A172 (cell line): ENCODE data around the gene CPT2. TPM values are rescaled to one million over a fixed set of nuclear protein-coding genes. Genes with fewer than 3 reads are reported as not detected.
A peak's percentile ranks its signal among the peaks of the same experiment; 100 is the strongest.

Experiments used
- DNase-seq: peaks from one replicate; pipeline ENCODE4 v3.0.0-alpha.2; 2015; ENCODE audit warnings: low spot score
- total RNA-seq: library from RNA; depleted of rRNA; stranded (reverse); fragments of >200 nt; shearing (Covaris generic); gene quantifications from 2 replicates; pipeline ENCODE4 v1.2.3, GENCODE V29; 2014; rRNA removed

CPT2 gene
- total RNA-seq: 13.9 and 18.4 TPM in 2 replicates

DNA sequence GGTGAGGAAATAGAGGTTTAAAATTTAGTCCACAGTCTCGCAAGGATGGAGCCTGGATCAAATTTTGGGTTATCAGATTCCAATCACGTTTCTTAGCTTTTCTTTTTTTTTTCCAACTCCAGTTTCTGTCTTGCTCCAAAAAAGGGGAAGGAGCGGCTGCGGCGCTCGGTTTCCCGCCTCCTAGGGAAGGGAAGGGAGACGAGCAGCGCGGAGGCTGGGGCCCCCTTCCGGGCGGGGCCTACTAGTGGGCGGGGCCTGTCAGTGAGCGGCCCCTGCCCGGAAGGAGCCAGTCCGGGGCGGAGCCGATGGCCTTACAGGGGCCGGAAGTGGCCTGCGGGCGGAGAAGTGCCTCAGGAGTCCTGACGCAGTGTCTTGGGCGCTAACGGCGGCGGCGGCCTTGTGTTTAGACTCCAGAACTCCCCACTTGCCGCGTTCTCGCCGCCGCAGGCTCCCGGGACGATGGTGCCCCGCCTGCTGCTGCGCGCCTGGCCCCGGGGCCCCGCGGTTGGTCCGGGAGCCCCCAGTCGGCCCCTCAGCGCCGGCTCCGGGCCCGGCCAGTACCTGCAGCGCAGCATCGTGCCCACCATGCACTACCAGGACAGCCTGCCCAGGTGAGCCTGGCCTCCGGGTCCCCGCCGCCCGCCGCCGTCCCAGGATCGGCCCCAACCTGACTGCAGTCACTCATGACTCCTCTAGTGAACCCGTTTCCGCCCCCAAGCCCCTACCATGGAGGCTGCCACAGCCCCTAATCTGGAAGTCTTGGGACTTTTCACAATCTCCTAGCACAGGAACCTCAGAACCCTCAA, at the start of gene CPT2:
CPT2 (plus strand) TSS at position 340 of the 806 bp plus-strand sequence; CDS start at position 460, 120 bp downstream.
- DNase-seq: peak; percentile 85

DNA sequence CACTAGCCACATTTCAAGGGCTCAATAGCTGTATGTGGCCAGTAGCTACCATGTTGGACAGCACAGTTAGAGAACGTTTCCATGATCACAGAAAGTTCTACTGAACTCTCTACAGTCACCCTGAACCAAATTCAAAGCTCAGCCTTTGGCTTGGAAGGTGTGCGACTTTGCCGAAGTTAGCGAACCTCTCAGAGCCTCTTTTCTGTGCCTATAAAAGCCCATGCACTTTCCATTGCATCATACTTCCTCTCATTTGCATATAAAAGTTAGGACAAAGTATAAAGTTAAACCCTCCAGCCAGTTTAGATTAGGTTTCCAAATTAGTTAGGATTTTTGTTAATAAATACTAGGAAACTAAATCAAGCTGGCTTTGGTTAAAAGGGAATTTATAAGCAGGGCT, 49.5 kb upstream of the CPT2 start:
- DNase-seq: no peak

DNA sequence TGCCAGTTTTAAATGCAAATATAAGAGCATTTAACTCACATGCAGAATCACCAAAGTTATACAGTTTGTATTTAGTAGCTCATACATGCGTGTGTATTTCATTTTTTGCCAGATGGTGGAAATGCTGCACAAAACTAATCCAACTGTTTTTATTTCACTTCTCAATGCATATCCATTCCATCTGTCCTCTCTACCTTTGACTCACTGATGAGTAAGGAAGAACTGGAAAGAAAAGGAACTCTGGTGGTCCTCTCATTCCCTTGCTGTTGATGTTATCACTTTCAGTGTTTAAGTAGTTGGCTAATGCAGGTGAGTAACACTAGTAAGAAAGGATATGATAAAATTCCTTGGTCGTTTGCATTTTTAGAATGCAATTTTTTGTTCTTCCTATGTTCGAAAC, 48.5 kb upstream of the CPT2 start:
- peak; percentile 54 for DNase-seq

DNA sequence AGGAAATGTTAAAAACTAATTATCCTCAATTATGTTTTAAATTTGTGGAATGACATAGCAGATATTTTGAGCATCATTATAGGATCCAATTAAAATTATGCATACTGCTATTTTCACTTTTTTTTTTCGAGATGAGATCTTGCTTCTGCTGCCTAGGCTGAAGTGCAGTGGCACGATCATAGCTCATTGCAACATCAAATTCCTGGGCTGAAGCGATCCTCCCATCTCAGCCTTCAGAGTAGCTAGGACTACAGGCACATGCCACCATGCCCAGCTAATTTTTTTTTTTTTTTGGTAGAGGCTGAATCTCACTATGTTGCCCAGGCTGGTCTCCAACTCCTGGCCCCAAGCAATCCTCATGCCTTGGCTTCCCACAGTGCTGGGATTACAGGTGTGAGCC, 42.9 kb upstream of the CPT2 start:
- DNase-seq: no peak

DNA sequence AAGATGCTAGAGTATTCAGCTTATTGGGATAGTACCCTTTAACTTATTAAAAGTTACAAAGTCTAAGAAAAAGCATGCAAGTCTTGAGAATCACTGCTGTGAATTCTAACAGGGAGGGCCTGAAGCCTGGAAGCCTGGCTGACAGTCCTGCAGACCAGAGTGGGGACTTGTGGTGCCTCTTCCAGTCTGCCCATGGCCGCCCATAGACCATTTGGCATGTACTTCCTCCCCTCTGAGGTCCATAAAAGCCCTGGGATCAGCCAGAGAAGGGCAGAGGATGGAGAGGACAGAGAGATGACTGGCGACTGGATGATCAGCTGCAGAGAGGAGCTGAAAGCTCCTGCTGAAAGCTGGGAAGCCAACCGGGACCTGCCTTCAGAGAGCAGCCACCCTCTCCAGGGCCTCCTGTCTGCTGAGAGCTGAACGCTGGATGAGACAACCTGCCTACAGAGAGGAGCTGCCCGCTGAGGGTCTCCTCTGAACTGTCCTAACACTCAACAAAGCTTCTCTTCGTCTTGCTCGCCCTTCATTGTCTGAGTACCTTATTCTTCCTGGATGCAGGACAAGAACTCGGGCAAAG, 41.7 kb upstream of the CPT2 start:
- no peak for DNase-seq

DNA sequence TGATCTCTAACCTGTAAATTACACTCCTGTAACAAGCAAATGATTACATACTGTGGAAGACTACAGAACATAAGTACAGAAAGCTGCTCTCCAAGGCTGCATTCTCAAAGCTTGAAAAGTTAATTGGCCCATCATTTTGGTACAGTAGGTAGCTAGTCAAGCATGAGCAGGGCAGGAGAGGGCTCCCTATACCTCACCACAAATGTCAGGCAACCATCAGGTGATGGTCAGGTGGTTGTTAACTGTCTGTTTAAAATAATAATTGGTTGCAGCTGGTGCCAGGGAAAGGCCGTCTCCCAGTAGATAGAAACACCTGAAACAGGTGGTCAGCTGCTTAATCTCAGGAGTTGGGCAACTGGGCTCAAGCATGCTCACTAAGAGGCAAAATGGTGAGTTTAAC, 41.1 kb upstream of the CPT2 start:
- DNase-seq: no peak

DNA sequence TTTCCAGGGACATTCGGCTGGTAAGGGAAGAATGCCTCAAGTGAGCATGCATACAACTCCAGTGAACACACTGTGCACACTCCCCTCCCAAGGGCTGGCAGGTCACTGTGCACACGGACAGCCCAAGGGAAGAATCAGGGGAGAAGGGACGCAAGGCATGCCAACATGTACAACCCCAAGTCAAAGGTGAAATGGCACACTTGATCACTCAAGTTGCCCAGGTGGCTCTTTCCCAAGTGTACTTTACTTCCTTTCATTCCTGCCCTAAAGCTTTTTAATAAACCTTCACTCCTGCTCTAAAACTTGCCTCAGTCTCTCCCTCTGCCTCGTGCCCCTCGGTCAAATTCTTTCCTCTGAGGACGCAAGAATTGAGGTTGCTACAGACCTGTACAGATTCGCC, 40.7 kb upstream of the CPT2 start:
- DNase-seq: no peak

DNA sequence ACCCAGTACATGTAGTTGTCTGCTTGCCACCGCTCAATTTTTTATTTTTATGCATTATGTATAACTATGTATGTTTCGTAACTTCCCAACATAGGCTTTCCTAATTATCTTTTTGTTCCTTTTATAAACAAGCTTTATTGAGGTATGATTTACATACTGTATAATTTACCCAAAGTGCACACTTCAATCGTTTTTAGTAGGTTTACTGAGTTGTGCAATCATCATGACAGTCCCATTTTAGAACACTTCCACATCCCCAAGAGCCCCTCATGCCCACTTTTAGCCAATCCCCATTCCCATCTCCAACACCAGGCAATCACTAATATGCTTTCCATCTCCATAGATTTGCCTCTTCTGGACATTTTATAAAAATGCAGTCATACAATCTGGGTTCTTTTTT, 39.8 kb upstream of the CPT2 start:
- DNase-seq: no peak

DNA sequence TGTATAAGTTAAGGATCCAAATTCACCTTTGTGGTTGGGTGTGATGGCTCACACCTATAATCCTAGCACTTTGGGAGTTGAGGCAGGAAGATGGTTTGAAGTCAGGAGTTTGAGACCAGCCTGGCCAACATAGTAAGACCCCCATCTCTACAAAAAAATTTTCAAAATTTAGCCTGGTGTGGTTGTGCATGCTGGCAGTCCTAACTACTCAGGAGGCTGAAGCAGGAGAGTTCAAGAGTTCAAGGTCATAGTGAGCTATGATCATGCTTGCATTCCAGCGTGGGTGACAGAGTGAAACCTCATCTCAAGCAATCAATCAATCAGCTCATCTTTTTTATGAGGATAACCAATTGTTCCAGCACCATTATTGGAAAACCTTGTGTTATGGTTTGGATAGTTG, 37.7 kb upstream of the CPT2 start:
- no peak for DNase-seq

DNA sequence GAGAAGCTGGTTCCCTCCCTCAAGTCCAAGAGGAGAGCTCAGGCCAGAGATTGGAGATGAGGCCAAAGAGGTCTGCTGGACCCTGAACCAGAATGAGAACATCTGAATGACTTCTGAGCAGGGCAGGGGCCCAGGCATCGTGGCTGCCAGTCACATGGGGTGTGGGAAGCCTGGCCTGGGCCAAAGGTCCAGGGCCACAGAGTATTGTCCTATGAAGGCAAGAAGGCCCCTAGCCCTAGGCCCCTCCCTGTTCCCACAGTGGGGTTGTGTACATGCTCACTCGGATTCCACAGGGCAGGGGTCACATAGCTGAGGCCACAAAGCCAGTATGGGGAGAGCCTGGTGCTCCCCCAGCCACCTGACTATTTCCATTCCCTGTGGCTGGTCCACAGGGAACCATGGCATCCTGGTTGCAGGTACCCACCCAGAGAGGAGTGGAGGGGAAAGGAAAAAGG, 35.7 kb upstream of the CPT2 start:
- DNase-seq: no peak

DNA sequence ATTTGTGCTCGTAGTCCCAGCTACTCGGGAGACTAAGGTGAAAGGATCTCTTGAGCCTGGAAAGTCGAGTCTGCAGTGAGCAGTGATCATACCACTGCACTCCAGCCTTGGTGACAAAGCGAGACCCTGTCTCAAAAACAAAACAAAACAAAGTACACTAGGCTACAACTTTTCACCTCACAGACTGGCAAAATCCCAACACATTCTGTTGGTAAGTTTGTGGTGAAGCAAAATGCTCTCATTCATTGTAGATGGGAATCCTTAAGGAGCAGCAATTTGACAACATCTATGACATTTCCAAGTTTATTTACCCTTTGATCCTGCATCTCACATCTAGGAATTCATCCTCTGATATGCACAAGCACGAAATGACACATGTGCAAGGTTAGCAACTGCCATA, 34.0 kb upstream of the CPT2 start:
- no peak for DNase-seq

DNA sequence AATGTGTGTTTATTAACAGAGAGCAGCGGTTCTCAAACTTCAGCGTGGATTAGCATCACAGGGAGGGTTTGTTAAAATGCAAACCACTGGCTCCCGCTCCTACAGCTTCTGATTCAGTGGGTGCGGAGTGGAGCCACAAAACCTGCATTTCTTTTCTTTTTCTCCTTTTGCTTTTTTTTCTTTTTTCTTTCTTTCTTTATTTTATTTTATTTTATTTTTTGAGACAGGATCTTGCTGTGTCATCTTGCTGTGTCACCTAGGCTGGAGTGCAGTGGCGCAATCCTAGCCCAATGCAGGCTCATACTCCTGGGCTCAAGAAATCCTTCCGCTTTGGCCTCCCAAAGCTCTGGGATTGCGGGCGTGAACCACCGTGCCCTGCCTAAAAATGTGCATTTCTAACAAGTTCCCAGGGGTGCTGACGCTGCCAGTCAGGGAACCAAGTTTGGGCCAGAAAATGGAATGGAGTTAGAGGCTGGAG, 33.3 kb upstream of the CPT2 start:
- no peak for DNase-seq

DNA sequence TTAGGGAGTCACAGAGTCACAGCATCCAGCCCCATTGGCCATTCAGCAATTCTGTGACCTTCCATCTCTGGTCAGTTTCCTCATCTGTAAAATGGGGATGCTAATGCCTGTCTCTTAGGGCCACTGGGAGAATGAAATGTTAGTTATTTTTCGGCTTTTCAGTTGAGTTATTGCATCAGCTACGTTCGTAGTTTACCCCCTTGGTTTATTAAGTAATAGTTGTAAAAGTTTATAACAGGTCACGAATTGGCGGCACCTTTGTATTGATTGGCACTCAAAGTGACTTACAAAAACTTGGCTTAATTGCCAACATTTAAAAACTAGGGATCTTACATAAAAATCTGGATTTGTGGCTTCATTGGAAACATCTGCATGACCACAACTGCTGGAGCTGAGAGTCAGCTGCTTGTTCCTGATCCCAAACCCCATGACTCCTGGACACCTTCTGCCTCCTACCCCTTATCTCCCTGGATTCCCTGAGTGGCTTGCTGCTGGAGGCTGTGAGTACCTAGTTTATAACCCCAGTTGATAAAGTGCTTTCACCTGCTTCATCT, 31.1 kb upstream of the CPT2 start:
- DNase-seq: no peak

DNA sequence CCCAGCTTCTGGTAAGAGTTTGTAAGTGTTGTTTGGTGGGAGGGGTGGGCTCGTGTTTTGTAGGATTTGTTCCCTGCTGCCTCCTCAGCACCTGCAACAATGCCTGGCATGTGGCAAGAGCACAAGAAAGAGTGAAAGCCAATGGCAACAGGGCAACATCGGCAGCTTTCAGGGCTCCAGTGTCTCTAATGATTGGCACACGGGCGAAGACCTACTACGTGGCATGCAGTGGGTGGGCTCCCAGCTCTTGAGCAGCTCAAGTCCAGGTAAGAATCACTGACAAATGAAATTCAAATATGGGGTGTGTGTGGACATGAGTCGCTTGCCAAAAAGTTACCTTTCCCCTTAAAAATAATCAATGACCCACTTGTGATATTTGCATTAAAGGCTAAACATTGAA, 30.3 kb upstream of the CPT2 start:
- DNase-seq: no peak

DNA sequence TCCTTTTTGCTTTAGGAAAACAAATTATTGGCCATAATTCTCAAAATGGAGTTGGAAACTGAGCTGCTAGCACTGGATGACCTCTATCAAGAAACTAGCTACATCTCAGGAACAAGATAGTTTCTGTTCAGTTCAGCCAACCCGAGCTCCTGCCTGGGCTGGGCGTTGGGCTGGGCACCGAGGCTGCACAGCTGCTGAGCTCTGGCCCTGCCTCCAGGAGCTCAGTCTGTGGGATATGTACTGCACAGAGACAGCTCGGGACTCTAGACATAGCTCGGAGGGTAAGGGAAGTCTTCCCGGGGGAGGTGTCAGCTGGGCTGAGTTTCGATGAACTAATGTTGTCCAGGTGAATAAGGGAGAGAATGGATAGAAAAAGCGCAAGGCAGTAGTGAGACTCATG, 29.7 kb upstream of the CPT2 start:
- DNase-seq: no peak

DNA sequence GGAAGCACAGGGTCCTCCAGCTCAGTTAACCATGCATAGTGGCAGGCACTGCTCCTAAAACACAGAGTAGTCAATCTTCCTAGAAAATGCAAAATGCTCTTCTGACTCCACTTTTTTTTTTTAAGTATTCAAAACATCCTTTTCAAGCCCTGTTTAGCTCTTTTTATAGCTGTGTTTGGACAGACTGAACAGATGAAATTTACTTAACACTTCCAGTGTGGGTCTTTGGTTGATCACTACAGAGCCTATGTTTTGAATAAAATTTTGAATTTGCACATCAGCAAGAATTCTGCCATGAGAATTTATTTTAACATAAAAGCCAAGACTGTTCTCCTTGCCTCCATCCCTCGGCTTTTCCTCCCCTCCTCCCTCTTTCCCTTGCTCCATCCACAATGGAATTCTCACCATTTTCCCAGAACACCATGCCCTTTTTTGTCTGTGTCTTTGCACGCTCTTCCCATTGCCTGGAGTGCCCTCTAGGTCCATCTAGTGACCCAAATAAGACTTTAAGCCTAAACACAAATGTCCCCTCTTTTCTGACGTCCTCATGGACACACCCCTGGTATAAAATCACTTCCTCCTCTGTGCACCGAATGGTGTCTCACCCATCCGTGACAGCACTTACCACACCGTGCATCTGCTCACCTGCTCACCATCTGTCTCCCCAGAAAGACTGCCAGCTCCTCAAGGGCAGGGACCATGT, 24.0 kb upstream of the CPT2 start:
- peak; percentile 60 for DNase-seq

DNA sequence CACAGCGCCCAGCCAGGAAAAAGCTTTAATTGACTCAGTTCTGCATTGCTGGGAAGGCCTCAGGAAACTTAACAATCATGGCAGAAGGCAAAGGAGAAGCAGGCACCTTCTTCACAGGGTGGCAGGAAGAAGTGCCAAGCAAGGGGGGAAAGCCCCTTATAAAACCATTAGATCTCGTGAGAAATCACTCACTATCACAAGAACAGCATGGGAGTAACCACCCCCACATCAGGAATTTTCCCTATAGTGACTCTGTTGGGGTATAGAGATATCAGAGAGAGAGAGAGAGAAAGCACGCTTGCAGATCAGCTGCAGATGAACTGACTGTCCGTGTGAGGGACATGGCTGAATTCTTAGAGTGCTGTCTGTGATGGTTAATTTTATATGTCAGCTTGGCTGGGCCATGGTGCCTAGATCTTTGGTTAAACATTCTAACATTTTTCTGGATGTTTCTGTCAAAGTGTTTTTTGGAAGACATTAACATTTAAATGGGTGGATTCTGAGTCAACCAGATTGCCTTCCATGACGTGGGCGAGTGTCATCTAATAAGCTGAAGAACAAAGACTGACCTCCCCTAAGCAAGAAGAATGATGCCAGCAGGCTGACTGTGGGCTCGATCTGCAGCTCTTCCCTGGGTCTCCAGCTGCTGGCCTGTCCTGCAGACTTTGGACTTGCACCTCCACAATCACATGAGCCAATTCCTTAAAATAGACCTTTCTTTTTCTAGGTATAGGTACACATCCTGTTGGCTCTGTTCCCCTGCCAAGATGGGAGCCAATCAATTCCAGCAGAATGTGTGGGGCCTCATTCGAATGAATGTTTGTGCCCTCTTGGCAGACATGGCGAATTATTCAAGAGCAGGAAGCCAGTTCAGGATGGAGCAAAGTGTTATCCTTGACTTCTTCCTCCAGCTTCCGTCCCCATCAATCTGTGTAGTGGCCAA, 21.4 kb upstream of the CPT2 start:
- no peak for DNase-seq

DNA sequence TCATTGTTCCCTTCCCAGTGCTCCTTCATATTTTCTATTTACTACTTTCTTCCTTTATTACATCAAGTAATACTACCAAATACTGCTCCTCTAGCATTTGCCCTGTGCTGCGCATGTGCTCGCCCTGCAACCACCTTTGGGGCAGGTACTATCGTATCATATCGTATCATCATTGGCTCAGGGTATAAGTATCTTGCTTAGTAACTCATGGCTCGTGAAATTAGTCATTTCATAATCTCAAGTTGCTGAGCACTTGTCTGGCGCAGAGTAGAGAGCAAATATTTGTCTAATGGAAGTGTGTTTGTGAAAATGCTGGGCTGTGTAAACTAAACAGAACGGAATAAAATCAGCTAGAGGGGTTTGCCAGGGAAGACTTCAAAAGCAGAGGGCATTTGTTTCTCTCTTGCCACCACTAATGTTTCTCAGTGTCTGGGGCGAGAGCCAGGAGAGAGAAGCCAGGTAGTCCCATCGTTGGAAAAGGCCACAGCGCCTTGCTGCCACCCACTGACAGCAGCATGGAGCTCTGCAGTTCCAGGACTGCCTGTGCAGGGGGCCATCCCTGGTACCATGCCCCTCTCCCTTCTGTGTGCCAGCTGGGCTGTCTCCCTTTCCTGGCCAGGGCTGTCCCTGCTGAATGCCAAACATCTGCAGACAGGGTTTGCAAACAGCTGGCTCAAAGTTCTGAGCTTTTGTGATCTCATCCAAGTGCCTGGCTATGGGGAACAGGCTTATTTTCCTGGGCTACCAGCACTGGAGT, 20.0 kb upstream of the CPT2 start:
- DNase-seq: no peak

DNA sequence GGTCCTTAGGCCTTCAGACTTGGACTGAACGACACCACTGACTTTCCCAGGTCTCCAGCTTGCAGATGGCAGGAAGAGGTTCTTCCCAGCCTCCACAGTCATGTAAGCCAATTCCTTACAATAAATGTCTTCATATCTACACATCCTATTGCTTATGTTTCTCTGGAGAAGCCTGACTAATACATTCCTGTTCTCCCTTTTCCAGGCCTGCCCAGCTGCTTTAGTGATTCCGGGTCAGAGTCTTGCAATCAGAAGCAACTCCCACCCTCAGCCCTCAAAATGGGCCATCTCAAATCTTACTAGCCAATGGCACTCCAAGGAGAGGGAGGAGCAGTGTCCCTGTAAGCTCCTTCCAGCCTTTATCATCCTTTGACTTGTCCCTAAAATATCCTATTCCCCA, 16.4 kb upstream of the CPT2 start:
- no peak for DNase-seq

DNA sequence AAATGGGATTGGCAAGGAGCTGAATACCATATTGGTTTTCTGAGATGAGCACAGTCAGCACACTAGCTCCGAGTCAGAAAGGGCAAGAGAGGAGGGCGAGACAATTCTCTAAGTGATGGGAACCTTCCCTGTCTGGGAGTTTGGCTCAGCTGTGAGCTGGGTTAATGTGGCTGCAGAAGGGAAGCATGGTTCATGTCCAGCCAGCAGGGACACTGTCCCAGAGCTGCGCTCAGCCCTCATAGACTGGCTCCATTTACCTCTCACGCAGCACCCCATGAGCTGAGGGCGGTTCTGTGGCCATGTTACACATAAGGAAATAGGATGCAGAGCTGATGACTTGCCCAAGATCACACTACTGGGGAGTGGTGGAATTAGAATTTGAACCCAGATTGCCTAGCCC, 15.7 kb upstream of the CPT2 start:
- no peak for DNase-seq
